GM12878 (cell line): ENCODE data around the gene IGLL5.

Experiments
- CBFB ChIP-seq: IDR thresholded peaks from 2 replicates; pipeline ENCODE4 v1.6.1; 2016; ENCODE audit warnings: antibody characterized with exemption, low read depth
- CREM ChIP-seq: IDR thresholded peaks from 2 replicates; pipeline ENCODE4 v1.6.1; 2014; ENCODE audit warnings: antibody characterized with exemption, low read depth
- CTCF ChIP-seq, 3 experiments: IDR thresholded peaks in 2 of 3; conservative IDR thresholded peaks in 1 of 3; 2 replicates each; pipeline ENCODE4 v1.5.1; 2011; ENCODE audit warnings: low read depth in 3 of 3, low read length in 3 of 3, mild to moderate bottlenecking in 3 of 3, control low read depth in 2 of 3, moderate library complexity in 2 of 3, inconsistent platforms in 1 of 3, mixed read lengths in 1 of 3; ENCODE audit not compliant: control insufficient read depth in 2 of 3, insufficient read depth in 1 of 3; ENCODE audit errors: extremely low read depth in 1 of 3
- EP300 ChIP-seq, 2 experiments: fragments of 150-350 bp in 1 of 2; IDR thresholded peaks; 2 replicates each; pipeline ENCODE4 v1.6.1; 2011 to 2012; ENCODE audit warnings: low read depth in 2 of 2, low read length in 2 of 2, borderline replicate concordance in 1 of 2, improper control_type of control experiment in 1 of 2, inconsistent platforms in 1 of 2; ENCODE audit not compliant: control insufficient read depth in 1 of 2
- HDAC2 ChIP-seq: fragments of 200-600 bp; sonication (generic); IDR thresholded peaks from 2 replicates; pipeline ENCODE4 v1.6.1; 2017
- LARP7 ChIP-seq: fragments of 450-650 bp; IDR thresholded peaks from 2 replicates; pipeline ENCODE4 v1.6.1; 2017; ENCODE audit warnings: mild to moderate bottlenecking
- MAX ChIP-seq: IDR thresholded peaks from 2 replicates; pipeline ENCODE4 v1.6.1; 2012; ENCODE audit warnings: low read depth, low read length, improper control_type of control experiment
- SIN3A ChIP-seq: IDR thresholded peaks from 2 replicates; pipeline ENCODE4 v1.6.1; 2012; ENCODE audit warnings: low read depth, low read length, improper control_type of control experiment
- SMARCA5 ChIP-seq: fragments of 450-650 bp; IDR thresholded peaks from 2 replicates; pipeline ENCODE4 v1.6.1; 2017; ENCODE audit warnings: mild to moderate bottlenecking
- USF2 ChIP-seq: IDR thresholded peaks from 2 replicates; pipeline ENCODE4 v1.6.1; 2011; ENCODE audit warnings: low read depth, low read length, improper control_type of control experiment, borderline replicate concordance
- YBX1 ChIP-seq: fragments of 450-650 bp; IDR thresholded peaks from 2 replicates; pipeline ENCODE4 v1.6.1; 2016; ENCODE audit warnings: antibody characterized with exemption
- ZNF24 ChIP-seq: fragments of 450-650 bp; IDR thresholded peaks from 2 replicates; pipeline ENCODE4 v1.6.1; 2017; ENCODE audit warnings: antibody characterized with exemption, mild to moderate bottlenecking

GRCh38 chr22:22847241-22847640 lies 40.4 kb upstream of the IGLL5 start:
- TF ChIP-seq YBX1 (no peak), CBFB (no peak), EP300 (IDR thresholded peaks at IDR 0.05; ENCODE audit: borderline replicate concordance in 1 of 2, control insufficient read depth in 1 of 2, low read depth in 2 of 2, low read length in 2 of 2) (no peak), MAX (no peak), CTCF (IDR thresholded peaks at IDR 0.05 in 2 of 3, conservative IDR thresholded peaks at IDR 0.05 in 1 of 3; ENCODE audit: control insufficient read depth in 2 of 3, extremely low read depth in 1 of 3, insufficient read depth in 1 of 3, low read depth in 3 of 3, low read length in 3 of 3) (no peak), USF2 (no peak), CREM (no peak), SMARCA5 (no peak), SIN3A (no peak), LARP7 (no peak), HDAC2 (no peak), ZNF24 (no peak)
